HepG2 (cell line): ENCODE data around the gene DLG4. TPM values are rescaled to one million over a fixed set of nuclear protein-coding genes. Genes with fewer than 3 reads are reported as not detected.

Source experiments
- ARNTL ChIP-seq: sonication (generic); formaldehyde crosslinking; IDR thresholded peaks from 2 replicates; pipeline ENCODE4 v1.4.0; 2020; ENCODE audit warnings: mild to moderate bottlenecking, missing genetic modification reagents
- CREB1 ChIP-seq, 2 experiments: fragments of 450-650 bp in 1 of 2; IDR thresholded peaks; 2 replicates each; pipeline ENCODE4 v1.6.1; 2016 to 2017; ENCODE audit warnings: control low read depth in 1 of 2, mild to moderate bottlenecking in 1 of 2, missing compliant biosample characterization in 1 of 2, missing genetic modification characterization in 1 of 2
- CREM ChIP-seq, 2 experiments: sonication (generic) in 1 of 2; formaldehyde crosslinking in 1 of 2; IDR thresholded peaks; 2 replicates each; pipeline versions ENCODE4 v1.4.0 to v1.6.1; 2016 to 2020; ENCODE audit warnings: antibody characterized with exemption in 1 of 2, mild to moderate bottlenecking in 1 of 2, missing genetic modification reagents in 1 of 2
- ELF1 ChIP-seq: sonication (generic); formaldehyde crosslinking; IDR thresholded peaks from 2 replicates; pipeline ENCODE4 v1.4.0; 2020; ENCODE audit warnings: missing genetic modification reagents
- FOSL1 ChIP-seq: sonication (generic); formaldehyde crosslinking; IDR thresholded peaks from 2 replicates; pipeline ENCODE4 v1.9.0; 2021; ENCODE audit warnings: missing genetic modification reagents, borderline replicate concordance
- HCFC1 ChIP-seq: fragments of 150-350 bp; IDR thresholded peaks from 2 replicates; pipeline ENCODE4 v1.6.1; 2014; ENCODE audit warnings: low read depth, low read length
- MXI1 ChIP-seq: IDR thresholded peaks from 3 replicates; pipeline ENCODE4 v1.6.1; 2012; ENCODE audit warnings: low read depth, low read length, inconsistent platforms, borderline replicate concordance
- NR2C2 ChIP-seq: sonication (generic); formaldehyde crosslinking; IDR thresholded peaks from 2 replicates; pipeline ENCODE4 v1.4.0; 2020; ENCODE audit warnings: missing genetic modification reagents, mild to moderate bottlenecking, moderate library complexity, borderline replicate concordance
- RELA ChIP-seq: sonication (generic); formaldehyde crosslinking; IDR thresholded peaks from 2 replicates; pipeline ENCODE4 v1.4.0; 2020; ENCODE audit warnings: missing genetic modification reagents
- REST ChIP-seq, 2 experiments: IDR thresholded peaks; 2 replicates each; pipeline ENCODE4 v1.6.1; 2011 to 2012; ENCODE audit warnings: low read length in 2 of 2, borderline replicate concordance in 1 of 2, low read depth in 1 of 2, mild to moderate bottlenecking in 1 of 2, moderate library complexity in 1 of 2
- ZFX ChIP-seq: sonication (generic); formaldehyde crosslinking; IDR thresholded peaks from 2 replicates; pipeline ENCODE4 v1.4.0; 2020; ENCODE audit warnings: mild to moderate bottlenecking, low read depth, missing genetic modification reagents, moderate library complexity
- ZNF318 ChIP-seq: sonication (generic); formaldehyde crosslinking; IDR thresholded peaks from 2 replicates; pipeline ENCODE4 v1.4.0; 2020; ENCODE audit warnings: mild to moderate bottlenecking, missing genetic modification reagents
- ZNF350 ChIP-seq: sonication (generic); formaldehyde crosslinking; IDR thresholded peaks from 2 replicates; pipeline ENCODE4 v1.4.0; 2020; ENCODE audit warnings: mild to moderate bottlenecking, low read depth, missing genetic modification reagents, borderline replicate concordance
- ZSCAN22 ChIP-seq: sonication (generic); formaldehyde crosslinking; IDR thresholded peaks from 2 replicates; pipeline ENCODE4 v1.4.0; 2020; ENCODE audit warnings: mild to moderate bottlenecking, missing genetic modification reagents
- polyA plus RNA-seq, 8 experiments: library from polyadenylated mRNA; depleted of rRNA in 3 of 8; stranded (reverse) in 7 of 8; unstranded in 1 of 8; fragments of >200 nt; fragmentation: Illumina TruSeq in 4 of 8; extraction: Trizol in 4 of 8; gene quantifications; 2 replicates each; pipeline versions ENCODE4 v1.2.1 to v1.2.3, GENCODE V29; 2011 to 2016; ENCODE audit warnings: low read depth in 4 of 8, missing spikeins in 1 of 8, mixed read lengths in 1 of 8; ENCODE audit not compliant: insufficient read depth in 1 of 8
- total RNA-seq, 5 experiments: library from RNA; depleted of rRNA; stranded (reverse); fragments of >200 nt; fragmentation: Illumina TruSeq; extraction: Trizol; gene quantifications; 2 replicates each; pipeline ENCODE4 v1.2.3, GENCODE V29; 2016; ENCODE audit warnings: low read depth in 1 of 5

The DLG4 gene
- total and polyA plus RNA-seq, 2 of the 13 experiments (the other 11 are each of a cell fraction or from before 2014, with no cell fraction given) = 0.71 to 4.3 TPM

- TF ChIP-seq ZNF318 (CRISPR knock-in tag) (0 out of 2 replicates have a peak, but pooled peaks have one; percentile 44), ARNTL (CRISPR knock-in tag) (0 out of 2 replicates have a peak, but pooled peaks have one; percentile 29), CREM (IDR thresholded peaks at IDR 0.05) (peak; percentile 97), CREM (CRISPR knock-in tag; IDR thresholded peaks at IDR 0.05) (no peak), ZFX (CRISPR knock-in tag) (peak; percentile 49; the same call in 1 of the 2 replicates), NR2C2 (CRISPR knock-in tag) (peak; percentile 88), RELA (CRISPR knock-in tag) (no peak), CREB1 (IDR thresholded peaks at IDR 0.05) (no peak), CREB1 (CRISPR knock-in tag; IDR thresholded peaks at IDR 0.05) (peak; percentile 93), ZSCAN22 (CRISPR knock-in tag) (no peak), ELF1 (CRISPR knock-in tag) (peak; percentile 55; the same call in 1 of the 2 replicates), MXI1 (peak; percentile 21; the same call in 1 of the 3 replicates), ZNF350 (CRISPR knock-in tag) (peak; percentile 38; the same call in 1 of the 2 replicates), REST (IDR thresholded peaks at IDR 0.05; ENCODE audit: borderline replicate concordance in 1 of 2, low read depth in 1 of 2, low read length in 2 of 2) (peak; percentile 52 to 91), FOSL1 (peak; percentile 51; the same call in 1 of the 2 replicates), HCFC1 (peak; percentile 98)
Measured at GRCh38 chr17:7191571-7192270, 27.9 kb downstream of the DLG4 start (continued).
